Thyroid gland (tissue), 4 donors: ENCODE results near the gene LSM11. TPM values are rescaled to one million over a fixed set of nuclear protein-coding genes. Genes with fewer than 3 reads are reported as not detected.

ENCODE experiments used
- DNase-seq, 2 donors: peaks; one replicate each; pipeline ENCODE4 v3.0.0-alpha.2; 2019
- H3K27ac ChIP-seq, 3 donors: fragments of 200-600 bp; sonication (generic); 1 replicate in 2 of 3; 2 replicates in 1 of 3; pipeline ENCODE4 v1.5.1; 2016 to 2019; ENCODE audit warnings: mild to moderate bottlenecking in 1 of 3, moderate library complexity in 1 of 3
- H3K27me3 ChIP-seq: fragments of 200-600 bp; sonication (generic); one replicate; pipeline ENCODE4 v1.5.1; 2019
- H3K36me3 ChIP-seq, 2 donors: fragments of 200-600 bp; sonication (generic); one replicate each; pipeline ENCODE4 v1.5.1; 2016 to 2019
- H3K4me1 ChIP-seq, 2 donors: fragments of 200-600 bp; sonication (generic); one replicate each; pipeline ENCODE4 v1.5.1; 2017 to 2019
- H3K4me3 ChIP-seq, 3 donors: fragments of 200-600 bp; sonication (generic); replicated peaks in 1 of 3; 1 replicate in 2 of 3; 2 replicates in 1 of 3; pipeline ENCODE4 v1.5.1; 2016; ENCODE audit warnings: mild to moderate bottlenecking in 1 of 3
- H3K9me3 ChIP-seq: fragments of 200-600 bp; sonication (generic); one replicate; pipeline ENCODE4 v1.5.1; 2017
- CTCF ChIP-seq, 6 experiments: fragments of 200-600 bp in 3 of 6; fragments of 450-650 bp in 3 of 6; sonication (generic) in 3 of 6; IDR thresholded peaks; one replicate each; pipeline ENCODE4 v1.5.1; 2016 to 2019; ENCODE audit warnings: antibody characterized with exemption in 6 of 6, mild to moderate bottlenecking in 2 of 6, inconsistent platforms in 1 of 6, moderate library complexity in 1 of 6
- POLR2A ChIP-seq, 2 donors: fragments of 450-650 bp; IDR thresholded peaks; one replicate each; pipeline ENCODE4 v1.6.1; 2017; ENCODE audit warnings: antibody characterized with exemption in 2 of 2, mild to moderate bottlenecking in 2 of 2, moderate library complexity in 1 of 2
- WGBS, 2 donors: methylation state at CpG; one replicate each; pipeline ENCODE4 v1.1.5; 2017; 5-methylcytosine and 5-hydroxymethylcytosine counted together
- intact Hi-C: fragments of 100-400 bp; cut with DNase I; formaldehyde crosslinking; loops from one replicate; pipeline ENCODE4 v1.15.1; 2023
- total RNA-seq, 4 donors: library from RNA; depleted of rRNA; stranded (reverse); fragments of >200 nt; gene quantifications; one replicate each; pipeline ENCODE4 v1.2.3, GENCODE V29; 2016

The LSM11 gene
- total RNA-seq, 4 donors from 2014 or later: 2.2 to 4.7 (median 3.8) TPM

GRCh38 chr5:157770665-157771064, 27.2 kb downstream of the LSM11 start:
- Histone ChIP-seq H3K27me3 (no peaks in the 10 kb centered on the region), H3K36me3 (no peaks in the 10 kb centered on the region), H3K27ac (no peak overlapping the region), H3K4me1 (no peaks in the 10 kb centered on the region), H3K9me3 (no peaks in the 10 kb centered on the region), H3K4me3 (no peak overlapping the region)
- intact Hi-C loops: no loop called here
- TF ChIP-seq POLR2A (IDR thresholded peaks at IDR 0.05) (no peak), CTCF (IDR thresholded peaks at IDR 0.05) (no peak)
- WGBS, 2 donors: 94 to 96% methylated on average over 4 of the region's 4 CpGs
- DNase-seq: no peak

GRCh38 chr5:157772127-157772526, 28.6 kb downstream of the LSM11 start:
- Histone ChIP-seq H3K4me3 (no peak overlapping the region), H3K27ac (no peak overlapping the region), H3K27me3 (no peaks in the 10 kb centered on the region), H3K36me3 (no peaks in the 10 kb centered on the region), H3K4me1 (no peaks in the 10 kb centered on the region), H3K9me3 (no peaks in the 10 kb centered on the region)
- TF ChIP-seq CTCF (IDR thresholded peaks at IDR 0.05) (no peak), POLR2A (IDR thresholded peaks at IDR 0.05) (no peak)
- intact Hi-C loops: no loop called here
- WGBS, 2 donors: 56 to 65% methylated on average over 10 of the region's 10 CpGs
- no peak for DNase-seq

- intact Hi-C loops: no loop called here
- no peaks in the 10 kb centered on the region for H3K4me1 ChIP-seq
- no peak for TF ChIP-seq CTCF (IDR thresholded peaks at IDR 0.05)
- no peak for TF ChIP-seq POLR2A (IDR thresholded peaks at IDR 0.05)
- no peak overlapping the region for H3K4me3 ChIP-seq
- 54 to 67% methylated on average over 8 of the region's 8 CpGs for WGBS, 2 donors
- DNase-seq: no peak
- H3K27ac ChIP-seq: no peak overlapping the region
- H3K27me3 ChIP-seq: no peaks in the 10 kb centered on the region
- H3K36me3 ChIP-seq: no peaks in the 10 kb centered on the region
- H3K9me3 ChIP-seq: no peaks in the 10 kb centered on the region
Measured at GRCh38 chr5:157778121-157778805, 34.8 kb downstream of the LSM11 start.

- WGBS, 2 donors: 88 to 90% methylated on average over 6 of the region's 6 CpGs
- H3K4me3 ChIP-seq: no peak overlapping the region
- DNase-seq: no peak
- H3K36me3 ChIP-seq: no peaks in the 10 kb centered on the region
- no peak for TF ChIP-seq CTCF (IDR thresholded peaks at IDR 0.05)
- no peak for TF ChIP-seq POLR2A (IDR thresholded peaks at IDR 0.05)
- H3K27me3 ChIP-seq: no peaks in the 10 kb centered on the region
- no peaks in the 10 kb centered on the region for H3K4me1 ChIP-seq
- no peak overlapping the region for H3K27ac ChIP-seq
- no peaks in the 10 kb centered on the region for H3K9me3 ChIP-seq
- intact Hi-C loops: no loop called here
Measured at GRCh38 chr5:157779221-157779620, 35.7 kb downstream of the LSM11 start.

- Histone ChIP-seq H3K4me3 (no peak overlapping the region), H3K27ac (no peak overlapping the region), H3K27me3 (no peaks in the 10 kb centered on the region), H3K36me3 (peaks cover 0 to 7% of the 10 kb centered on the region in 2 donors), H3K9me3 (no peaks in the 10 kb centered on the region), H3K4me1 (no peaks in the 10 kb centered on the region)
- DNase-seq: no peak
- no peak for TF ChIP-seq CTCF (IDR thresholded peaks at IDR 0.05)
- 88 to 92% methylated on average over 3 of the region's 3 CpGs for WGBS, 2 donors
- intact Hi-C loops: no loop called here
Measured at GRCh38 chr5:157785801-157786200, 42.3 kb downstream of the LSM11 start.
